Stimulated activated CD4-positive, alpha-beta T cell treated with anti-CD3 and anti-CD28 coated beads, Interleukin-15, amount 100 ng/mL, for 48 hours (primary cell): ENCODE data around the gene KIRREL3.

Source experiments
- DNase-seq, 2 donors: peaks; one replicate each; pipeline ENCODE4 v3.0.0-alpha.2; 2020; ENCODE audit warnings: low read depth in 2 of 2

The KIRREL3 gene

GRCh38 chr11:126443120-126443519 lies 557.5 kb downstream of the KIRREL3 start:
- DNase-seq = no peak

GRCh38 chr11:126440792-126441514 lies 559.6 kb downstream of the KIRREL3 start:
- peak; percentile 55 to 67 for DNase-seq

- no peak for DNase-seq
Observed at GRCh38 chr11:126440276-126440675, 560.3 kb downstream of the KIRREL3 start.

GRCh38 chr11:126438691-126439090 lies 561.9 kb downstream of the KIRREL3 start:
- no peak for DNase-seq

- no peak for DNase-seq
Observed at GRCh38 chr11:126438272-126438671, 562.3 kb downstream of the KIRREL3 start.

- no peak for DNase-seq
Observed at GRCh38 chr11:126437731-126438130, 562.8 kb downstream of the KIRREL3 start.

- no peak for DNase-seq
Observed at GRCh38 chr11:126436209-126436755, 564.3 kb downstream of the KIRREL3 start.

GRCh38 chr11:126434950-126435335 lies 565.6 kb downstream of the KIRREL3 start:
- DNase-seq = no peak

- no peak for DNase-seq
Observed at GRCh38 chr11:126433989-126434949, 566.3 kb downstream of the KIRREL3 start.

- DNase-seq = no peak
Observed at GRCh38 chr11:126433244-126433846, 567.2 kb downstream of the KIRREL3 start.

- DNase-seq = no peak
Observed at GRCh38 chr11:126432525-126432924, 568.0 kb downstream of the KIRREL3 start.

- DNase-seq = no peak
Observed at GRCh38 chr11:126432065-126432461, 568.5 kb downstream of the KIRREL3 start.

- DNase-seq = no peak
Observed at GRCh38 chr11:126431401-126432064, 569.0 kb downstream of the KIRREL3 start.

- DNase-seq = no peak
Observed at GRCh38 chr11:126430581-126431335, 569.8 kb downstream of the KIRREL3 start.

- no peak for DNase-seq
Observed at GRCh38 chr11:126426820-126427749, 573.5 kb downstream of the KIRREL3 start.

GRCh38 chr11:126426106-126426505 lies 574.5 kb downstream of the KIRREL3 start:
- no peak for DNase-seq

- no peak for DNase-seq
Observed at GRCh38 chr11:126424471-126425039, 576.0 kb downstream of the KIRREL3 start.

GRCh38 chr11:126423743-126424142 lies 576.8 kb downstream of the KIRREL3 start:
- no peak for DNase-seq

GRCh38 chr11:126423154-126423553 lies 577.4 kb downstream of the KIRREL3 start:
- no peak for DNase-seq
